DOHH2 (cell line): Measurements from ENCODE around the gene FNDC10.

Experiments
- H3F3A ChIP-seq: fragments of 200-600 bp; sonication (generic), shearing (Covaris generic); 2 replicates; pipeline ENCODE4 v1.6.0; 2016; ENCODE audit warnings: antibody characterized with exemption, mild to moderate bottlenecking; ENCODE audit not compliant: control insufficient read depth, insufficient read depth
- H3K27ac ChIP-seq: fragments of 200-600 bp; sonication (generic); 2 replicates; pipeline ENCODE4 v1.5.1; 2014; ENCODE audit warnings: low read depth, mild to moderate bottlenecking, low read length, moderate library complexity
- H3K27me3 ChIP-seq: fragments of 200-600 bp; sonication (generic); 2 replicates; pipeline ENCODE4 v1.6.1; 2014; ENCODE audit warnings: mild to moderate bottlenecking, low read length, mixed read lengths; ENCODE audit not compliant: control insufficient read depth
- H3K36me3 ChIP-seq: fragments of 200-600 bp; sonication (generic); 2 replicates; pipeline ENCODE4 v1.6.1; 2014; ENCODE audit warnings: mild to moderate bottlenecking, low read length, moderate library complexity, mixed read lengths; ENCODE audit not compliant: control insufficient read depth
- H3K4me1 ChIP-seq: fragments of 200-600 bp; sonication (generic); 2 replicates; pipeline ENCODE4 v1.6.1; 2014; ENCODE audit warnings: mild to moderate bottlenecking, low read length, mixed read lengths; ENCODE audit not compliant: control insufficient read depth
- H3K4me2 ChIP-seq: fragments of 200-600 bp; sonication (generic); 2 replicates; pipeline ENCODE4 v1.6.0; 2014; ENCODE audit warnings: mild to moderate bottlenecking, low read length, moderate library complexity
- H3K4me3 ChIP-seq: fragments of 200-600 bp; sonication (generic); 2 replicates; pipeline ENCODE4 v1.5.1; 2014; ENCODE audit warnings: mild to moderate bottlenecking, low read length, mixed read lengths
- H3K79me2 ChIP-seq: fragments of 200-600 bp; sonication (generic); 2 replicates; pipeline ENCODE4 v1.6.1; 2014; ENCODE audit warnings: mild to moderate bottlenecking, low read length, mixed read lengths; ENCODE audit not compliant: control insufficient read depth
- H3K9me2 ChIP-seq: fragments of 200-600 bp; sonication (generic); replicated peaks from 2 replicates; pipeline ENCODE4 v1.6.1; 2014; ENCODE audit warnings: mild to moderate bottlenecking, low read length, mixed read lengths; ENCODE audit not compliant: control insufficient read depth
- H3K9me3 ChIP-seq: fragments of 200-600 bp; sonication (generic); 2 replicates; pipeline ENCODE4 v1.6.1; 2014; ENCODE audit warnings: antibody characterized with exemption, low read length, mixed read lengths; ENCODE audit not compliant: control insufficient read depth, insufficient read depth
- H4K20me1 ChIP-seq: fragments of 200-600 bp; sonication (generic); 2 replicates; pipeline ENCODE4 v1.6.0; 2014; ENCODE audit warnings: low read depth, mild to moderate bottlenecking, antibody characterized with exemption, low read length, moderate library complexity; ENCODE audit not compliant: control insufficient read depth, insufficient read depth
- CTCF ChIP-seq: fragments of 200-600 bp; sonication (generic); IDR thresholded peaks from one replicate; pipeline ENCODE4 v1.5.1; 2014; ENCODE audit warnings: antibody characterized with exemption, mild to moderate bottlenecking, low read depth, low read length; ENCODE audit not compliant: poor library complexity, severe bottlenecking
- EZH2phosphoT487 ChIP-seq: fragments of 200-600 bp; sonication (generic); IDR thresholded peaks from 2 replicates; pipeline ENCODE4 v1.6.1; 2017; ENCODE audit warnings: borderline replicate concordance, mild to moderate bottlenecking, antibody characterized with exemption, low read length, moderate library complexity, mixed read lengths

Gene FNDC10

GRCh38 chr1:1618396-1619068 lies 18.6 kb upstream of the FNDC10 start:
- no peaks in the 10 kb centered on the region for H3K27me3 ChIP-seq
- H3K4me3 ChIP-seq = no peak overlapping the region
- H4K20me1 ChIP-seq = peaks cover 7% of the 10 kb centered on the region; the same call in 1 of the 2 replicates
- H3K36me3 ChIP-seq = peaks cover 3% of the 10 kb centered on the region
- H3K9me3 ChIP-seq = no peaks in the 10 kb centered on the region
- H3F3A ChIP-seq = no peaks in the 10 kb centered on the region; the same call in 1 of the 2 replicates
- no peak overlapping the region for H3K27ac ChIP-seq
- H3K79me2 ChIP-seq = peaks cover 25% of the 10 kb centered on the region
- peaks cover 23% of the 10 kb centered on the region for H3K4me1 ChIP-seq
- TF ChIP-seq EZH2phosphoT487 (no peak), CTCF (no peak)
- H3K9me2 ChIP-seq = no peaks in the 10 kb centered on the region
- no peak overlapping the region for H3K4me2 ChIP-seq

GRCh38 chr1:1617925-1618324 lies 18.0 kb upstream of the FNDC10 start:
- peaks cover 3% of the 10 kb centered on the region for H3K36me3 ChIP-seq
- no peaks in the 10 kb centered on the region for H3K9me3 ChIP-seq
- H3K9me2 ChIP-seq = no peaks in the 10 kb centered on the region
- no peaks in the 10 kb centered on the region for H3K27me3 ChIP-seq
- no peak overlapping the region for H3K4me2 ChIP-seq
- peaks cover 7% of the 10 kb centered on the region; the same call in 1 of the 2 replicates for H4K20me1 ChIP-seq
- no peak overlapping the region for H3K27ac ChIP-seq
- no peak overlapping the region for H3K4me3 ChIP-seq
- peaks cover 25% of the 10 kb centered on the region for H3K79me2 ChIP-seq
- peaks cover 23% of the 10 kb centered on the region for H3K4me1 ChIP-seq
- no peaks in the 10 kb centered on the region; the same call in 1 of the 2 replicates for H3F3A ChIP-seq
- no peak for TF ChIP-seq CTCF

- H3K4me1 ChIP-seq = peaks cover 23% of the 10 kb centered on the region
- H4K20me1 ChIP-seq = peaks cover 7% of the 10 kb centered on the region; the same call in 1 of the 2 replicates
- H3K4me3 ChIP-seq = no peak overlapping the region
- H3K79me2 ChIP-seq = peaks cover 25% of the 10 kb centered on the region
- H3K27me3 ChIP-seq = no peaks in the 10 kb centered on the region
- H3K27ac ChIP-seq = no peak overlapping the region
- peak overlapping the region; percentile 99; the same call in 1 of the 2 replicates for H3K4me2 ChIP-seq
- TF ChIP-seq CTCF = no peak
- no peak for TF ChIP-seq EZH2phosphoT487
- H3K36me3 ChIP-seq = peaks cover 3% of the 10 kb centered on the region
- H3F3A ChIP-seq = no peaks in the 10 kb centered on the region; the same call in 1 of the 2 replicates
- no peaks in the 10 kb centered on the region for H3K9me2 ChIP-seq
- H3K9me3 ChIP-seq = no peaks in the 10 kb centered on the region
Measured at GRCh38 chr1:1617516-1617915, 17.6 kb upstream of the FNDC10 start.
